AG04450 (cell line): ENCODE results near the gene SCAF11. TPM values are rescaled to one million over a fixed set of nuclear protein-coding genes. Genes with fewer than 3 reads are reported as not detected.

Experiments used
- CTCF ChIA-PET: fragments of 300-600, 350-600 bp; formaldehyde crosslinking; extraction: SDS; loops from one replicate; lab custom pipeline; 2022; ENCODE audit warnings: antibody characterized with exemption, inconsistent platforms; lab: Charles Lee
- POLR2A ChIA-PET: fragments of 350-600 bp; formaldehyde crosslinking; extraction: SDS; loops from one replicate; lab custom pipeline; 2021; ENCODE audit warnings: antibody characterized with exemption, inconsistent platforms; lab: Yijun Ruan, JAX
- DNase-seq: peaks from one replicate; pipeline ENCODE4 v3.0.0-alpha.2; 2011; ENCODE audit warnings: low read depth, low spot score
- H3K27ac ChIP-seq: one replicate; pipeline ENCODE4 v1.5.1; 2012; ENCODE audit warnings: low read depth, low read length, control low read depth
- H3K27me3 ChIP-seq: one replicate; pipeline ENCODE4 v1.6.0; 2012; ENCODE audit warnings: low read length; ENCODE audit not compliant: control insufficient read depth, insufficient read depth
- H3K4me3 ChIP-seq: 2 replicates; pipeline ENCODE4 v1.5.1; 2011; ENCODE audit warnings: mild to moderate bottlenecking, low read depth, low read length, control low read depth
- H3K9me3 ChIP-seq: 2 replicates; pipeline ENCODE4 v1.5.1; 2012; ENCODE audit warnings: low read length; ENCODE audit not compliant: control insufficient read depth, insufficient read depth
- CTCF ChIP-seq: IDR thresholded peaks from 2 replicates; pipeline ENCODE4 v1.5.1; 2011; ENCODE audit warnings: low read depth, low read length, control low read depth, inconsistent platforms
- polyA plus RNA-seq: library from polyadenylated mRNA; depleted of rRNA; stranded (reverse); fragments of >200 nt; gene quantifications from 2 replicates; pipeline ENCODE4 v1.2.3, GENCODE V29; 2011

Gene SCAF11
- polyA plus RNA-seq, 1 experiment: 66.2 TPM

- H3K4me3 ChIP-seq: no peak overlapping the region
- no peak overlapping the region for H3K27ac ChIP-seq
- no peak for DNase-seq
- H3K27me3 ChIP-seq: no peaks in the 10 kb centered on the region
- ChIA-PET POLR2A (no interaction called here), CTCF (no interaction called here)
- no peaks in the 10 kb centered on the region for H3K9me3 ChIP-seq
- TF ChIP-seq CTCF: no peak
These were observed 31.3 kb downstream of the SCAF11 start for GRCh38 chr12:45959025-45959424.

DNA sequence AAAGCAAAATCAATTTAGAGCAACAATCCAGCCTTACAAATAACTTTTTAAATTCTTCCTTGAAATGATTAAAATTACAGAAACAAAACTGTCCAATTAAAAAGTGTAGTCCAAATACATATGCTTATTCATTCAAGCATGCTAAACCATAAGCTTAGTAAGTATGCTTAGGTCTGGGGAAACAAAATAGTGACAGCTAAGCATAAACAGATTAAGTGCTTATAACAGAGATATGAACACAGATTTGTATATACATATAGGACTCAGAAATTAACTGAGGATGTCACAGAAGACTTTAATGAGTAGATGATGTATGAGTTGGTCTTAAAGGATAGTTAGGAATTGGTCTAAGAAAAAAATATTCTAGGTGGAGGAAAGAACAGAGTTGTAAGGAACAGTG is 41.8 kb downstream of the SCAF11 start:
- Histone ChIP-seq H3K27me3 (no peaks in the 10 kb centered on the region), H3K27ac (no peak overlapping the region), H3K4me3 (no peak overlapping the region), H3K9me3 (no peaks in the 10 kb centered on the region)
- TF ChIP-seq CTCF: no peak
- DNase-seq: no peak
- CTCF ChIA-PET: interaction anchor here (1.1 to 1.5 kb wide), 2 partner anchors 9 to 220 kb away, joined by 3 to 5 read pairs; no protein-coding TSS in a partner anchor
- POLR2A ChIA-PET: no interaction called here

DNA sequence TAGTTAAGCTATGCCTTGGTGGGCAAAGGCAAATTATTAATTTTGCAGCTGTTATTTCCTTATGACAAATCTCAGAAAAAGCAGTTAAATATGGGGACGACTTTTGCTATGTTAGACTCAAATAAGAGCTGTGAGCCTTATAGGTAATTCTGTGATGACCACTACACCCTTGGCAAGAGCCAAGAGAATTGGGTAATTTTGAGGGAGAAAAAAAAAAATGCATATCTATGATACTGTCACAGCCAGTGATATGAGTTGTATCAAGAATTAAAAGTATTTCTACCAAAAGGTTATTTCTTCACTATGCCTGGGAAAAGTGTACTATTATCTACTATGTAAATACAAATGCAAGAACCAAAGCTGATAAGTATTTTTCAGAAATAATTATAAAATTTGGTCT is 43.9 kb downstream of the SCAF11 start:
- ChIA-PET POLR2A (no interaction called here), CTCF (interaction anchor here (0.7 kb wide), 1 partner anchor 45 kb away, joined by 4 read pairs; no protein-coding TSS in a partner anchor)
- Histone ChIP-seq H3K27me3 (no peaks in the 10 kb centered on the region), H3K27ac (no peak overlapping the region), H3K4me3 (no peak overlapping the region), H3K9me3 (no peaks in the 10 kb centered on the region)
- no peak for TF ChIP-seq CTCF
- DNase-seq: no peak

GRCh38 chr12:45944771-45945170 is 45.6 kb downstream of the SCAF11 start:
- ChIA-PET CTCF (no interaction called here), POLR2A (no interaction called here)
- Histone ChIP-seq H3K4me3 (no peak overlapping the region), H3K9me3 (no peaks in the 10 kb centered on the region), H3K27ac (no peak overlapping the region), H3K27me3 (no peaks in the 10 kb centered on the region)
- no peak for TF ChIP-seq CTCF
- no peak for DNase-seq

DNA sequence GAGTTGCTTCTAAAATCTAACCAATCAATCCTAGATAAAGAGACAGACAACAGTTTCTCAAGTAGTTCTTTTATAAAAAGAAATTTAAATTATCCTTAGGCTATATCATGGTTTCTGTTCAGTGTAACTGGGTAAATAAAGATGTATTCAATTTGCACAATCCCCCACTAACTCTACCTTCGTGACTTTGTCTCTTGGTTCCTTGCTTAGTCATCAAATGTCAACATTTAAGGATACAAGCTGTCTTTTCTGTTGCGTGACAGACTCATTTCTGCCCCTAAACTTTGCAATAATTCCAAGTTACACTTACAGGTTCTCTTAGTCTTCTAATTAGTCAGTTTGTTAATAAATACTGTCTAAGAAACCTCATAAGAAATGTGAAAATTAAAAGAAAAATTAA is 50.6 kb downstream of the SCAF11 start:
- TF ChIP-seq CTCF: no peak
- H3K27me3 ChIP-seq: no peaks in the 10 kb centered on the region
- DNase-seq: no peak
- no peak overlapping the region for H3K27ac ChIP-seq
- ChIA-PET POLR2A (no interaction called here), CTCF (no interaction called here)
- H3K4me3 ChIP-seq: no peak overlapping the region
- no peaks in the 10 kb centered on the region for H3K9me3 ChIP-seq
